GM12874 (cell line): Measurements from ENCODE around the gene PPP2R3A.
A peak's percentile ranks its signal among the peaks of the same experiment; 100 is the strongest.

Source experiments
- CTCF ChIP-seq: IDR thresholded peaks from 2 replicates; pipeline ENCODE4 v1.5.1; 2011; ENCODE audit warnings: low read depth, mild to moderate bottlenecking, control low read depth, low read length, moderate library complexity; ENCODE audit not compliant: insufficient read depth

Gene PPP2R3A

GRCh38 chr3:136078421-136079364 lies 113.2 kb downstream of the PPP2R3A start:
- peak; percentile 44; the same call in 1 of the 2 replicates for TF ChIP-seq CTCF

- TF ChIP-seq CTCF = no peak
Observed at GRCh38 chr3:136093771-136094170, 128.2 kb downstream of the PPP2R3A start.

- no peak for TF ChIP-seq CTCF
Observed at GRCh38 chr3:136105044-136105443, 139.5 kb downstream of the PPP2R3A start.

- no peak for TF ChIP-seq CTCF
Observed at GRCh38 chr3:136106101-136106500, 140.6 kb downstream of the PPP2R3A start.

- TF ChIP-seq CTCF = no peak
Observed at GRCh38 chr3:136109499-136109898, 144.0 kb downstream of the PPP2R3A start.

- TF ChIP-seq CTCF = no peak
Observed at GRCh38 chr3:136110481-136110880, 145.0 kb downstream of the PPP2R3A start.

GRCh38 chr3:136114421-136114820 lies 148.9 kb downstream of the PPP2R3A start:
- TF ChIP-seq CTCF = no peak
